Ovary (tissue), 3 donors: ENCODE results near the gene SPACA4.

Experiments used
- EP300 ChIP-seq: sonication (generic); formaldehyde crosslinking; IDR thresholded peaks from one replicate; pipeline ENCODE4 v1.6.1; 2017; ENCODE audit warnings: antibody characterized with exemption
- POLR2A ChIP-seq: fragments of 450-650 bp; IDR thresholded peaks from one replicate; pipeline ENCODE4 v1.6.1; 2017; ENCODE audit warnings: antibody characterized with exemption, mild to moderate bottlenecking, moderate library complexity
- TF ChIP-seq, protein P1 (sequence below), 3 donors: fragments of 450-650 bp in 2 of 3; fragments of 200-600 bp in 1 of 3; IDR thresholded peaks; one replicate each; pipeline versions ENCODE4 v1.5.1 to v1.8.0; 2016 to 2022; ENCODE audit warnings: antibody characterized with exemption in 3 of 3, mild to moderate bottlenecking in 1 of 3
- donor health status: DM: no; HTN: no; CAD: no.

DNA sequence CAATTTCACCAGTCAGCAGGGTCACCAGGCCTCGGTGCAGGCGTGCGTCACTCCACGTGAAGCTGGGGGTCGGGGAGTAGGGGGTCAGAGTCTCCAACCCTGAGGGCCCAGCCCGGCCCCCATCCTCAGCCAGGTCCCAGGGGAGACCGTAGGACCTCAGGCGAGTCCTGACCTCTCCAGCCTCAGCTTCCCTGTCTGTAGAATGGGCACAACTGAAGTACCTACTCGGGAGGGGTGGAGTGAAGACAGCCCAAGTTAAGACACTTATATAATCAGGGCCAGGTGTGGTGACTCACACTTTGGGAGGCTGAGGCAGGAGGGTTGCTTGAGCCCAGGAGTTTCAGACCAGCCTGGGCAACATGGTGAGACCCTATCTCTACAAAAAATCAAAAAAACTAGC is 2.7 kb upstream of the SPACA4 start:
- TF ChIP-seq, protein P1, sequence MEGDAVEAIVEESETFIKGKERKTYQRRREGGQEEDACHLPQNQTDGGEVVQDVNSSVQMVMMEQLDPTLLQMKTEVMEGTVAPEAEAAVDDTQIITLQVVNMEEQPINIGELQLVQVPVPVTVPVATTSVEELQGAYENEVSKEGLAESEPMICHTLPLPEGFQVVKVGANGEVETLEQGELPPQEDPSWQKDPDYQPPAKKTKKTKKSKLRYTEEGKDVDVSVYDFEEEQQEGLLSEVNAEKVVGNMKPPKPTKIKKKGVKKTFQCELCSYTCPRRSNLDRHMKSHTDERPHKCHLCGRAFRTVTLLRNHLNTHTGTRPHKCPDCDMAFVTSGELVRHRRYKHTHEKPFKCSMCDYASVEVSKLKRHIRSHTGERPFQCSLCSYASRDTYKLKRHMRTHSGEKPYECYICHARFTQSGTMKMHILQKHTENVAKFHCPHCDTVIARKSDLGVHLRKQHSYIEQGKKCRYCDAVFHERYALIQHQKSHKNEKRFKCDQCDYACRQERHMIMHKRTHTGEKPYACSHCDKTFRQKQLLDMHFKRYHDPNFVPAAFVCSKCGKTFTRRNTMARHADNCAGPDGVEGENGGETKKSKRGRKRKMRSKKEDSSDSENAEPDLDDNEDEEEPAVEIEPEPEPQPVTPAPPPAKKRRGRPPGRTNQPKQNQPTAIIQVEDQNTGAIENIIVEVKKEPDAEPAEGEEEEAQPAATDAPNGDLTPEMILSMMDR (IDR thresholded peaks at IDR 0.05): no peak
- TF ChIP-seq POLR2A (no peak), EP300 (no peak)
